H1 (cell line): ENCODE measurements around the gene IFNG-AS1. TPM values are rescaled to one million over a fixed set of nuclear protein-coding genes. Genes with fewer than 3 reads are reported as not detected.

Source experiments
- CTCF ChIA-PET: fragments of 300-600 bp; sonication (Branson Sonifier 250); formaldehyde crosslinking; loops from one replicate; lab custom pipeline; 2021; ENCODE audit not compliant: partially characterized antibody; lab: Charles Lee
- POLR2A ChIA-PET: fragments of 300-600 bp; sonication (Branson Sonifier 250); formaldehyde crosslinking; loops from one replicate; lab custom pipeline; 2021; ENCODE audit warnings: inconsistent platforms; ENCODE audit not compliant: partially characterized antibody; lab: Charles Lee
- DNase-seq, 2 experiments: peaks; one replicate each; pipeline versions ENCODE4 v3.0.0 to v3.0.0-alpha.2; 2010 to 2022; ENCODE audit warnings: low spot score in 2 of 2, low read depth in 1 of 2, mixed read lengths in 1 of 2
- FAIRE-seq: peaks from 2 replicates; lab custom pipeline; 2011; peaks lifted over from hg19 to GRCh38; lab: Jason Lieb, UNC
- H2AFZ ChIP-seq: 2 replicates; pipeline ENCODE4 v1.8.1; 2012; ENCODE audit warnings: low read length, inconsistent platforms
- H2AK5ac ChIP-seq: 2 replicates; pipeline ENCODE4 v1.6.1; 2013; ENCODE audit warnings: low read depth, low read length
- H2BK120ac ChIP-seq: replicated peaks from 2 replicates; pipeline ENCODE3; 2013; ENCODE audit warnings: low read depth, low read length, inconsistent platforms
- H2BK12ac ChIP-seq: 2 replicates; pipeline ENCODE4 v1.6.1; 2013; ENCODE audit warnings: low read depth, low read length
- H2BK15ac ChIP-seq: 2 replicates; pipeline ENCODE4 v1.6.1; 2013; ENCODE audit warnings: low read length
- H2BK20ac ChIP-seq: 2 replicates; pipeline ENCODE4 v1.6.1; 2013; ENCODE audit warnings: low read length
- H2BK5ac ChIP-seq: 2 replicates; pipeline ENCODE4 v1.6.1; 2013; ENCODE audit warnings: low read depth, low read length
- H3K14ac ChIP-seq: 2 replicates; pipeline ENCODE4 v1.6.1; 2013; ENCODE audit warnings: inconsistent platforms; ENCODE audit not compliant: insufficient read length
- H3K18ac ChIP-seq: 2 replicates; pipeline ENCODE4 v1.6.1; 2013; ENCODE audit warnings: low read length; ENCODE audit errors: extremely low read depth
- H3K23ac ChIP-seq: 2 replicates; pipeline ENCODE4 v1.6.1; 2013; ENCODE audit warnings: inconsistent platforms; ENCODE audit not compliant: insufficient read length
- H3K23me2 ChIP-seq: 2 replicates; pipeline ENCODE4 v1.6.1; 2013; ENCODE audit warnings: low read depth, low read length
- H3K27ac ChIP-seq: 2 replicates; pipeline ENCODE4 v1.6.1; 2011; ENCODE audit warnings: low read depth, low read length, inconsistent platforms
- H3K27me3 ChIP-seq, 4 experiments: replicated peaks in 1 of 4; 1 replicate in 1 of 4; 2 replicates in 3 of 4; pipeline versions ENCODE4 v1.6.1 to v1.8.1; 2011 to 2013; ENCODE audit warnings: low read length in 3 of 4, mild to moderate bottlenecking in 3 of 4, inconsistent platforms in 2 of 4, mixed read lengths in 2 of 4, moderate library complexity in 1 of 4; ENCODE audit not compliant: control insufficient read depth in 3 of 4, insufficient read depth in 3 of 4; ENCODE audit errors: extremely low read depth in 1 of 4
- H3K36me3 ChIP-seq, 4 experiments: 2 replicates each; pipeline versions ENCODE4 v1.6.1 to v1.8.1; 2011 to 2013; ENCODE audit warnings: mild to moderate bottlenecking in 4 of 4, low read length in 3 of 4, moderate library complexity in 2 of 4, control low read depth in 1 of 4, inconsistent platforms in 1 of 4; ENCODE audit not compliant: insufficient read depth in 4 of 4, control insufficient read depth in 2 of 4
- H3K4ac ChIP-seq: replicated peaks from 2 replicates; pipeline ENCODE3; 2013; ENCODE audit warnings: low read length, low read depth, mixed read lengths, inconsistent platforms; ENCODE audit not compliant: insufficient read length
- H3K4me1 ChIP-seq, 4 experiments: replicated peaks in 1 of 4; 1 replicate in 1 of 4; 2 replicates in 3 of 4; pipeline versions ENCODE4 v1.6.1 to v1.8.1; 2011 to 2013; ENCODE audit warnings: low read length in 3 of 4, inconsistent platforms in 2 of 4, mixed read lengths in 1 of 4; ENCODE audit not compliant: insufficient read depth in 4 of 4, control insufficient read depth in 3 of 4
- H3K4me2 ChIP-seq, 2 experiments: 2 replicates each; pipeline versions ENCODE4 v1.6.1 to v1.8.1; 2011 to 2013; ENCODE audit warnings: low read depth in 2 of 2, low read length in 2 of 2, control low read depth in 1 of 2, inconsistent platforms in 1 of 2, mild to moderate bottlenecking in 1 of 2; ENCODE audit not compliant: insufficient read depth in 1 of 2
- H3K4me3 ChIP-seq, 4 experiments: fragments of 200-600, 300-600 bp in 1 of 4; sonication (generic), shearing (Covaris generic), sonication (Bioruptor Twin) in 1 of 4; 2 replicates each; pipeline versions ENCODE4 v1.5.1 to v1.8.1; 2011 to 2016; ENCODE audit warnings: low read length in 4 of 4, low read depth in 3 of 4, control low read depth in 2 of 4, inconsistent platforms in 2 of 4, mild to moderate bottlenecking in 2 of 4, mixed read lengths in 1 of 4, moderate library complexity in 1 of 4; ENCODE audit not compliant: insufficient read depth in 2 of 4; ENCODE audit errors: extremely low read depth in 1 of 4
- H3K56ac ChIP-seq: replicated peaks from 2 replicates; pipeline ENCODE3; 2013; ENCODE audit warnings: low read depth, mild to moderate bottlenecking, mixed read lengths, low read length, inconsistent platforms; ENCODE audit not compliant: insufficient read length
- H3K79me1 ChIP-seq: 2 replicates; pipeline ENCODE4 v1.6.1; 2013; ENCODE audit warnings: low read depth, low read length, control low read depth
- H3K79me2 ChIP-seq, 2 experiments: 2 replicates each; pipeline versions ENCODE4 v1.6.1 to v1.8.1; 2012 to 2013; ENCODE audit warnings: low read length in 2 of 2, mild to moderate bottlenecking in 2 of 2, inconsistent platforms in 1 of 2; ENCODE audit not compliant: insufficient read depth in 2 of 2, control insufficient read depth in 1 of 2
- H3K9ac ChIP-seq, 4 experiments: replicated peaks in 1 of 4; 1 replicate in 1 of 4; 2 replicates in 3 of 4; pipeline versions ENCODE4 v1.6.1 to v1.8.1; 2011 to 2013; ENCODE audit warnings: low read depth in 3 of 4, low read length in 3 of 4, control low read depth in 2 of 4, mild to moderate bottlenecking in 2 of 4, moderate library complexity in 2 of 4, inconsistent platforms in 1 of 4; ENCODE audit errors: extremely low read depth in 1 of 4
- H3K9me3 ChIP-seq, 2 experiments: 2 replicates each; pipeline versions ENCODE4 v1.6.1 to v1.8.1; 2012 to 2013; ENCODE audit warnings: mild to moderate bottlenecking in 2 of 2, moderate library complexity in 2 of 2, control low read depth in 1 of 2, inconsistent platforms in 1 of 2, low read depth in 1 of 2, low read length in 1 of 2, mixed read lengths in 1 of 2; ENCODE audit not compliant: insufficient read depth in 2 of 2
- H4K20me1 ChIP-seq, 2 experiments: replicated peaks in 1 of 2; 2 replicates each; pipeline versions ENCODE3 to v1.8.1; 2011 to 2013; ENCODE audit warnings: inconsistent platforms in 2 of 2, low read length in 2 of 2, mild to moderate bottlenecking in 1 of 2; ENCODE audit not compliant: insufficient read depth in 2 of 2, control insufficient read depth in 1 of 2
- H4K5ac ChIP-seq: 2 replicates; pipeline ENCODE4 v1.6.1; 2013; ENCODE audit warnings: low read length, low read depth, mixed read lengths, inconsistent platforms; ENCODE audit not compliant: insufficient read length
- H4K8ac ChIP-seq: 2 replicates; pipeline ENCODE4 v1.8.0; 2013; ENCODE audit warnings: mild to moderate bottlenecking, moderate library complexity, low read length, inconsistent platforms; ENCODE audit not compliant: insufficient read depth; ENCODE audit errors: extremely low read depth
- H4K91ac ChIP-seq: replicated peaks from 2 replicates; pipeline ENCODE3; 2013; ENCODE audit warnings: low read length, mixed read lengths, inconsistent platforms; ENCODE audit not compliant: insufficient read length
- CBX8 ChIP-seq: fragments of 300-800, 300-1000 bp; sonication (generic); IDR thresholded peaks from 2 replicates; pipeline ENCODE4 v1.7.1; 2016; ENCODE audit warnings: low read depth, low read length, borderline replicate concordance
- CREB1 ChIP-seq: IDR thresholded peaks from 2 replicates; pipeline ENCODE4 v1.6.1; 2012; ENCODE audit warnings: inconsistent platforms
- CTCF ChIP-seq, 3 experiments: IDR thresholded peaks; 1 replicate in 2 of 3; 2 replicates in 1 of 3; pipeline versions ENCODE4 v1.5.1 to v1.6.1; 2011; ENCODE audit warnings: low read length in 3 of 3, mild to moderate bottlenecking in 3 of 3, inconsistent platforms in 2 of 3, low read depth in 1 of 3, moderate library complexity in 1 of 3; ENCODE audit not compliant: insufficient read depth in 1 of 3; ENCODE audit errors: control extremely low read depth in 1 of 3
- KDM1A ChIP-seq: fragments of 200-600, 300-600 bp; sonication (generic); IDR thresholded peaks from 2 replicates; pipeline ENCODE4 v1.7.1; 2016; ENCODE audit warnings: mild to moderate bottlenecking, low read length, borderline replicate concordance
- KDM5A ChIP-seq: fragments of 200-600 bp; IDR thresholded peaks from 2 replicates; pipeline ENCODE4 v1.7.1; 2012; ENCODE audit warnings: mild to moderate bottlenecking, low read length, inconsistent platforms, mixed read lengths
- MAFK ChIP-seq: IDR thresholded peaks from 2 replicates; pipeline ENCODE4 v1.6.1; 2012; ENCODE audit warnings: low read depth, mild to moderate bottlenecking, improper control_type of control experiment, low read length
- POLR2A ChIP-seq, 2 experiments: IDR thresholded peaks; 1 replicate in 1 of 2; 2 replicates in 1 of 2; pipeline ENCODE4 v1.6.1; 2011; ENCODE audit warnings: low read depth in 2 of 2, low read length in 2 of 2, mild to moderate bottlenecking in 2 of 2; ENCODE audit errors: control extremely low read depth in 1 of 2
- RAD21 ChIP-seq, 2 experiments: IDR thresholded peaks in 1 of 2; conservative IDR thresholded peaks in 1 of 2; 2 replicates each; pipeline ENCODE4 v1.6.1; 2011; ENCODE audit warnings: low read depth in 2 of 2, low read length in 2 of 2, improper control_type of control experiment in 1 of 2, inconsistent platforms in 1 of 2, mild to moderate bottlenecking in 1 of 2, moderate library complexity in 1 of 2
- SIRT6 ChIP-seq: IDR thresholded peaks from one replicate; pipeline ENCODE4 v1.7.1; 2012; ENCODE audit warnings: low read length, inconsistent platforms
- SP1 ChIP-seq: IDR thresholded peaks from 2 replicates; pipeline ENCODE4 v1.6.1; 2011; ENCODE audit warnings: low read depth, low read length
- TBP ChIP-seq: IDR thresholded peaks from 2 replicates; pipeline ENCODE4 v1.6.1; 2011; ENCODE audit warnings: low read depth, low read length, improper control_type of control experiment
- TCF12 ChIP-seq: IDR thresholded peaks from 2 replicates; pipeline ENCODE4 v1.6.1; 2011; ENCODE audit warnings: low read depth, mild to moderate bottlenecking, low read length
- WGBS, 2 experiments: shearing (Covaris generic) in 1 of 2; methylation state at CpG; one replicate each; pipeline versions ENCODE4 v1.1.6 to v1.1.7; 2013 to 2015; ENCODE audit warnings: low lambda C conversion rate in 2 of 2, mixed read lengths in 2 of 2, inconsistent platforms in 1 of 2, low coverage in 1 of 2, missing lambda C conversion rate in 1 of 2; ENCODE audit not compliant: insufficient replicate concordance in 2 of 2, insufficient coverage in 1 of 2, insufficient read length in 1 of 2; ENCODE audit errors: extremely low coverage in 1 of 2, missing lambda C conversion rate in 1 of 2; 5-methylcytosine and 5-hydroxymethylcytosine counted together
- polyA plus RNA-seq, 7 experiments: library from polyadenylated mRNA; depleted of rRNA in 3 of 7; stranded (reverse) in 5 of 7; unstranded in 2 of 7; fragments of >200 nt in 5 of 7; fragments of 200-250 nt in 2 of 7; gene quantifications; 1 replicate in 5 of 7; 2 replicates in 1 of 7; 4 replicates in 1 of 7; pipeline versions ENCODE4 v1.2.1 to v1.2.3, GENCODE V29; 2011 to 2013; ENCODE audit warnings: missing spikeins in 2 of 7, mixed read lengths in 2 of 7
- total RNA-seq: library from RNA; stranded (reverse); fragmentation: NEBNext Ultra II Directional; extraction: Animal tissue kit (Norgen Biotek cat#: 25700); gene quantifications from 2 replicates; pipeline ENCODE4 v1.2.1, GENCODE V29; 2021

Gene IFNG-AS1
- total and polyA plus RNA-seq, 2 of the 8 experiments (the other 6 are each of a cell fraction or from before 2014, with no cell fraction given), result not detected

- no peaks in the 10 kb centered on the region for H3K79me2 ChIP-seq
- H3K56ac ChIP-seq, result no peak overlapping the region
- no peak overlapping the region for H3K23ac ChIP-seq
- no peak overlapping the region for H4K8ac ChIP-seq
- DNase-seq, result no peak
- H3K4me3 ChIP-seq, result no peak overlapping the region
- H3K9me3 ChIP-seq, result no peaks in the 10 kb centered on the region
- no peaks in the 10 kb centered on the region; the same call in 1 of the 2 replicates for H3K79me1 ChIP-seq
- no peak overlapping the region for H3K4ac ChIP-seq
- no peak overlapping the region for H3K27ac ChIP-seq
- POLR2A ChIA-PET, result interaction anchor here (0.6 to 1.6 kb wide), 2 partner anchors 35 to 608 kb away, joined by 3 to 4 read pairs; no protein-coding TSS in a partner anchor
- H4K91ac ChIP-seq, result no peak overlapping the region
- H2BK120ac ChIP-seq, result no peak overlapping the region
- no peaks in the 10 kb centered on the region for H3K27me3 ChIP-seq
- no peak overlapping the region for H3K9ac ChIP-seq
- CTCF ChIA-PET, result interaction anchor here (0.8 to 8.4 kb wide), 7 partner anchors 9 to 283 kb away, joined by 3 to 82 read pairs (median 5); partner anchors contain the start of gene IFNG
- TF ChIP-seq MAFK, result no peak
- no peak for TF ChIP-seq POLR2A (IDR thresholded peaks at IDR 0.05; ENCODE audit: control extremely low read depth in 1 of 2, low read depth in 2 of 2, low read length in 2 of 2)
- TF ChIP-seq RAD21 (IDR thresholded peaks at IDR 0.05 in 1 of 2, conservative IDR thresholded peaks at IDR 0.05 in 1 of 2; ENCODE audit: low read depth in 2 of 2, low read length in 2 of 2), result no peak
- no peak for TF ChIP-seq SIRT6
- TF ChIP-seq CBX8, result no peak
- no peak for TF ChIP-seq KDM1A
- no peak for TF ChIP-seq CTCF (IDR thresholded peaks at IDR 0.05; ENCODE audit: control extremely low read depth in 1 of 3, insufficient read depth in 1 of 3, low read depth in 1 of 3, low read length in 3 of 3)
- no peak for TF ChIP-seq CREB1
- no peak for TF ChIP-seq TCF12
- TF ChIP-seq SP1, result no peak
- no peak for TF ChIP-seq KDM5A
- no peak for TF ChIP-seq TBP
- H3K4me1 ChIP-seq, result no peaks in the 10 kb centered on the region
- no peak overlapping the region for H3K18ac ChIP-seq
- no peak overlapping the region for H2BK12ac ChIP-seq
- no peak overlapping the region for H2BK20ac ChIP-seq
- no peak overlapping the region for H4K5ac ChIP-seq
- WGBS, 2 experiments, result 93% methylated on average over 3 of the region's 3 CpGs; no CpG with 5 or more reads in 1 of the 2 experiments
- H3K14ac ChIP-seq, result no peak overlapping the region
- no peak overlapping the region for H2BK15ac ChIP-seq
- no peak overlapping the region for H2AK5ac ChIP-seq
- H3K23me2 ChIP-seq, result no peaks in the 10 kb centered on the region
- no peak overlapping the region for H2AFZ ChIP-seq
- no peak for FAIRE-seq
- no peak overlapping the region for H3K4me2 ChIP-seq
- no peak overlapping the region for H2BK5ac ChIP-seq
- H4K20me1 ChIP-seq, result no peaks in the 10 kb centered on the region
- no peaks in the 10 kb centered on the region for H3K36me3 ChIP-seq
Observed at GRCh38 chr12:68038650-68039049, 49.4 kb downstream of the IFNG-AS1 start.
